ENCODE data around the gene CFAP90.

DNA sequence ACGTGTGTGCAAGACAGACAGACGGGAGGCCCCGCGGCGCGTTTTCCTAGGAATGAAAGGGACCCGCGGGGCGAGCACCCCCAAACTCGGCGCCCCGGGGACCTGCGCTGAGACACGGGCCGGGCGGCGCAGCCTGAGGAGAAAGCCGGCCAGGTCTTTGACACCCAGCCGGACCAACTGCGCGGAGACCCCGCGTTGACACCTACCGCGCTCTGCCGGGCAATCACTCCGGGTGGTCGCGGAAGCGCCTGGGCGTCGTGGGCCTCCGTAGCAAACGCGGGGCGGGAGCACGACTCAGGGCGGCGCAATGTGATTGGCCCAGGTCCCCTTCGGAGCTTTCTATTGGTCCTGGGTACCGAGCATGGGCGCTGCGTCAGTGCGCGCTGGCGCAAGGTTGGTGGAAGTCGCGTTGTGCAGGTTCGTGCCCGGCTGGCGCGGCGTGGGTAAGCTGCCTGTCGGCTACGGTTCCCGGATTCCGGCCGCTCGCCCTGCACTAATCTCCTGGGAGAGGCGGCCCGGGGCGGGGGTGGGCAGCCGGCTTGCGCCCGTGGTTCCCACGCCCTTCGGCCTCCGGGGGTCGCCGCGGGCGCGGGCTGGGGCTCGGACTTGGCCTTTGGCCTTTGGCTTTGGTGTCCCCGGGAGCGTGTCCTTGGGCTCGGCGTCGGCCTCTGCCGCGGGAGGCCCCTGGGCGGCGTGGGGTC is 18.0 kb upstream of the CFAP90 start, which contains the start of the genes FASTKD3 and MTRR:
- TF ChIP-seq FOXK2 (IDR thresholded peaks at IDR 0.05) (no peak), SP1 (IDR thresholded peaks at IDR 0.05) (no peak), L3MBTL2 (conservative IDR thresholded peaks at IDR 0.05) (peak; percentile 89)
